GM18951 (cell line): ENCODE data around the gene CLEC4M.

ENCODE experiments used
- POLR2A ChIP-seq: IDR thresholded peaks from 4 replicates; pipeline ENCODE4 v1.6.1; 2011; ENCODE audit warnings: mild to moderate bottlenecking; ENCODE audit not compliant: insufficient read length, insufficient read depth; ENCODE audit errors: extremely low read depth
- in situ Hi-C: fragments of 300-500 bp; cut with MboI; formaldehyde crosslinking; loops from one replicate; pipeline ENCODE4 v1.12.0; 2022; ENCODE audit warnings: low sequenced_read_pairs, mixed read lengths, inconsistent platforms; ENCODE audit not compliant: unreplicated experiment

CLEC4M gene

GRCh38 chr19:7762719-7763293, at the start of gene CLEC4M:
TSS of gene CLEC4M (plus strand) at chr19:7763243. CDS start at chr19:7763267, 24 bp downstream.
- in situ Hi-C loops = no loop called here
- TF ChIP-seq POLR2A = no peak

GRCh38 chr19:7715671-7716070, 47.4 kb upstream of the CLEC4M start:
- in situ Hi-C loops = no loop called here

GRCh38 chr19:7716762-7717161, 46.3 kb upstream of the CLEC4M start:
- TF ChIP-seq POLR2A = no peak
- in situ Hi-C loops = no loop called here

More at GRCh38 chr19:7715671-7716070, 47.4 kb upstream of the CLEC4M start:
- TF ChIP-seq POLR2A = no peak

- TF ChIP-seq POLR2A = no peak
- in situ Hi-C loops = no loop called here
Measured at GRCh38 chr19:7718668-7719067, 44.4 kb upstream of the CLEC4M start.

GRCh38 chr19:7720351-7720750, 42.7 kb upstream of the CLEC4M start:
- no peak for TF ChIP-seq POLR2A
- in situ Hi-C loops = no loop called here

- TF ChIP-seq POLR2A = no peak
- in situ Hi-C loops = no loop called here
Measured at GRCh38 chr19:7722231-7722651, 40.8 kb upstream of the CLEC4M start.

- no peak for TF ChIP-seq POLR2A
- in situ Hi-C loops = no loop called here
Measured at GRCh38 chr19:7725791-7726190, 37.3 kb upstream of the CLEC4M start.

- in situ Hi-C loops = no loop called here
Measured at GRCh38 chr19:7729211-7729610, 33.8 kb upstream of the CLEC4M start.

GRCh38 chr19:7729831-7730285, 33.2 kb upstream of the CLEC4M start:
- TF ChIP-seq POLR2A = no peak
- in situ Hi-C loops = no loop called here

More at GRCh38 chr19:7729211-7729610, 33.8 kb upstream of the CLEC4M start:
- TF ChIP-seq POLR2A = no peak

GRCh38 chr19:7730286-7731217, 32.5 kb upstream of the CLEC4M start:
- TF ChIP-seq POLR2A = no peak
- in situ Hi-C loops = no loop called here

GRCh38 chr19:7731218-7731595, 31.8 kb upstream of the CLEC4M start:
- in situ Hi-C loops = no loop called here
- TF ChIP-seq POLR2A = no peak

GRCh38 chr19:7731615-7732014, 31.4 kb upstream of the CLEC4M start:
- in situ Hi-C loops = no loop called here
- TF ChIP-seq POLR2A = no peak

- TF ChIP-seq POLR2A = no peak
- in situ Hi-C loops = no loop called here
Measured at GRCh38 chr19:7732045-7732444, 31.0 kb upstream of the CLEC4M start, which contains the start of gene CLEC4G. TSS of gene CLEC4G (minus strand) at chr19:7732110. CDS start at chr19:7732102, 8 bp downstream.
